ENCODE data around the gene ZBTB39.
"Not testable (repeated sequence)": the region's sequence is repeated elsewhere in the genome, so short reads cannot be mapped to it uniquely, and the experiment has no call there.

Gene ZBTB39

DNA sequence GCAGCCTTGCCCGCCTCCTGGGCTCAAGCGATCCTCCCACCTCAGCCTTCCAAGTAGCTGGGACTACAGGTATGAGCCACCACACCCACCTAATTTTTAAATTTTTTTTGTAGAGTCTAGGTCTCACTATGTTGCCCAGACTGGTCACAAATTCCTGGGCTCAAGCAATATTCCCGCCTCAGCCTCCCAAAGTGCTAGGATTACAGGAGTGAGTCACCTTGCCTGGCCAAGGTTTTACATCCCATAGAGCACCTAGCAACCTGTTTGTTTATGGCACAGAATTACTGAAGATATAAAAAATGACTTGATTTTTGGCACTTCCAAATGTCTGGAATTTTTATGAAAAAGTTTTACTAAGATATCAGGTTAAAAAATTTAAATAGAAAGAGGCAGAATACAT lies 27.1 kb upstream of the ZBTB39 start:
- in situ Hi-C loops (cut with HindIII; ENCODE audit: low sequenced_read_pairs): no loop called here

GRCh38 chr12:57031789-57032188 lies 25.4 kb upstream of the ZBTB39 start:
- in situ Hi-C loops (cut with HindIII; ENCODE audit: low sequenced_read_pairs): no loop called here

DNA sequence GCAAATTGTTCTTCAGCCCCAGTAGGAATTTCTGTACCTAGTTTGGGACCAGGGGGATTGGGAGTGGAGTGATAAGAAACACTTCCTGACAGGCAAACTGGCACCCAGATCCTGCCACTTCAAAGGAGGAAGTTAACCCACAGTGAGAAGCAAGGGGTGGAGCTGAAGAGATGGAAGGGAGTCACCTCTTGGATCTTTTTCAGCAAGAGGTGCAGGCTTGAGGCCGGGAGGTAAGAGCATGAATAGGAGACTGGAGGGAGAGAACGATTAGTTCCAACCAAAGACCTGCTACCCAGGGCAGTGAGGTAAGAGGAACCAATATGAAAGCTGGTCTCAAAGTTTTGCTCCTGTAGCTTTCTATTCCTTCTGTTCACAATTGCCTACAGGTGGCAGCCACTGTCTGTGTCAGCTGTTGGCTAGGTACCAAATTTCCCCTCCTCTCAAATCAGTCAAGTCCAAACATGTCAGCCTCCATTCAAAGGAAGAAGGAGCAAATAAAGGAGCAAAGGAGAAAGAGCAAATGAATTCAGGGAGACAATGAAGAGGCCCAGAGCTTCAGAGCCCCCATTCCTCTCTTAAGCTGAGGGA lies 24.9 kb upstream of the ZBTB39 start:
- in situ Hi-C loops (cut with HindIII; ENCODE audit: low sequenced_read_pairs): no loop called here

DNA sequence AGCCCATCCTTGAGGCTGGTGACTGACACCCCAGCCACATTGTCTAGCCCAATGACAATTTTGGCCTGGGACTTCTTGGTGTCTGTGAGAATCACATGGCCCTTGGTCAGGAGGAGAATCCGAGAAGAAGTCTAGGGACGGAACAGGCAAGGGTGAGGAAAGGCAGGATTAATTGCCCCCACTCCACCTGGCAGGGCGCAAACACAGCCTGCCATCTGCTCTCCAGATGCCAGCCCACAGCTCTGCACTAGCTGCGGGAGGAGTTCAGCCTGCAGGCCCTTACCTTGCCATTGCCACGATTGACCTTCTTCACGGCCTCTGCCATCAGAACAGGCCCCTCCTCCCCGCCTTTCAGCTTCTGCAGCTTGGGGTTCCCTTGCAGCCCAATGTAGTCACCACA lies 23.1 kb upstream of the ZBTB39 start:
- in situ Hi-C loops (cut with HindIII; ENCODE audit: low sequenced_read_pairs): no loop called here

DNA sequence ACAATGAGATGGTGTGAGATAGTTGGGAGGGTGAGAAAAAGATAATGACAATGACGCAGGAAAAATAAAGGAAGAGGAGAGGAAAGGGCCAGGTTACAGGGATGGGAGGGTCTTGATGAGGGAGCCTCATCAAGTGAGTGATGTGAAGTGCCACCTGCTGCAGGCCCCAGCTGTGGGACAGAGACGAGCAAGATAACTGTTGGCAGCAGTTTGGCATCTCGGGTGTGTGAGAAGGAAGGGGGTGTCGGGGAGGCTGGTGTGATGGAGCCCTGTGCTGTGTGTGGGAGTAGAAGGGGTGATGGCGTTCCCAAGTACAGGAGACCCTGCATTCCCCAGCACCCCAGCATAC lies 21.4 kb upstream of the ZBTB39 start:
- in situ Hi-C loops (cut with HindIII; ENCODE audit: low sequenced_read_pairs): no loop called here

- in situ Hi-C loops (cut with HindIII; ENCODE audit: low sequenced_read_pairs): no loop called here
Observed at GRCh38 chr12:57027011-57027804, 20.9 kb upstream of the ZBTB39 start.

- in situ Hi-C loops (cut with HindIII; ENCODE audit: low sequenced_read_pairs): no loop called here
Observed at GRCh38 chr12:57025196-57025595, 18.9 kb upstream of the ZBTB39 start.

- in situ Hi-C loops (cut with HindIII; ENCODE audit: low sequenced_read_pairs): not testable (repeated sequence)
Observed at GRCh38 chr12:57022324-57022723, 16.0 kb upstream of the ZBTB39 start.

DNA sequence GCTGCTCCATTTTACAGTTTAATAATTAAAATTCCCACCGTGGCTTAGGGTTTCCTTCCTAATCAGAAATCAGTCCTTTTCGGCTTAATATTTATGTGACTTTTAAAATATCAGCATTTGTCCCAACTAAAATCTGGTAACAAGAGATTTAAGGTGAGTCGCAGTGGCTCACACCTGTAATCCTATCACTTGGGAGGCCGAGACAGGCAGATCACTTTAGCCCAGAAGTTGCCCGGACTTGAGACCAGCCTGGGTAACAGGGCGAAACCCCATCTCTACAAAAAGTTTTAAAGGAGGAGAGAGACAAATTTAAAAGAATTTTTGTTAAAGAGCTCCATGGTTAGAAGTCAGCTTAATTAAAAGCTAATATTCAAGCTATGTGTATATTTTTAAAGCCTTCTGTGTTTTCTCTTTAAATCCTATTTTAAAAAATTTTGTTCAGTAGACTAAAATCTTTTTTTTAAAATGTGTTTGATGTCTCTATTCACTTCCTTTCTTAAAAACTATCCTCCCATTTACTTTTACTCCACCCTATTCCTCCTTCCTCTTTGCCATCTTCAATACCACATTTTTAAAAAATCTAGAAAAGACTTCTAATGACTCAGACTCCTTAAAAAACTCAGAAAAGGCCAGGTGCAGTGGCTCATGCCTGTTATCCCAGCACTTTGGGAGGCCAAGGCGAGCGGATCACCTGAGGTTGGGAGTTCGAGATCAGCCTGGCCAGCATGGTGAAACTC lies 13.8 kb upstream of the ZBTB39 start:
- in situ Hi-C loops (cut with HindIII; ENCODE audit: low sequenced_read_pairs): no loop called here

- in situ Hi-C loops (cut with HindIII; ENCODE audit: low sequenced_read_pairs): no loop called here
Observed at GRCh38 chr12:57018906-57019305, 12.6 kb upstream of the ZBTB39 start.

- in situ Hi-C loops (cut with HindIII; ENCODE audit: low sequenced_read_pairs): not testable (repeated sequence)
Observed at GRCh38 chr12:57018353-57018752, 12.0 kb upstream of the ZBTB39 start.

GRCh38 chr12:57016348-57016747 lies 10.0 kb upstream of the ZBTB39 start, which contains the start of gene TAC3:
TSS of gene TAC3 (minus strand) at chr12:57016529. CDS start at chr12:57015797, 732 bp downstream.
- in situ Hi-C loops (cut with HindIII; ENCODE audit: low sequenced_read_pairs): no loop called here

DNA sequence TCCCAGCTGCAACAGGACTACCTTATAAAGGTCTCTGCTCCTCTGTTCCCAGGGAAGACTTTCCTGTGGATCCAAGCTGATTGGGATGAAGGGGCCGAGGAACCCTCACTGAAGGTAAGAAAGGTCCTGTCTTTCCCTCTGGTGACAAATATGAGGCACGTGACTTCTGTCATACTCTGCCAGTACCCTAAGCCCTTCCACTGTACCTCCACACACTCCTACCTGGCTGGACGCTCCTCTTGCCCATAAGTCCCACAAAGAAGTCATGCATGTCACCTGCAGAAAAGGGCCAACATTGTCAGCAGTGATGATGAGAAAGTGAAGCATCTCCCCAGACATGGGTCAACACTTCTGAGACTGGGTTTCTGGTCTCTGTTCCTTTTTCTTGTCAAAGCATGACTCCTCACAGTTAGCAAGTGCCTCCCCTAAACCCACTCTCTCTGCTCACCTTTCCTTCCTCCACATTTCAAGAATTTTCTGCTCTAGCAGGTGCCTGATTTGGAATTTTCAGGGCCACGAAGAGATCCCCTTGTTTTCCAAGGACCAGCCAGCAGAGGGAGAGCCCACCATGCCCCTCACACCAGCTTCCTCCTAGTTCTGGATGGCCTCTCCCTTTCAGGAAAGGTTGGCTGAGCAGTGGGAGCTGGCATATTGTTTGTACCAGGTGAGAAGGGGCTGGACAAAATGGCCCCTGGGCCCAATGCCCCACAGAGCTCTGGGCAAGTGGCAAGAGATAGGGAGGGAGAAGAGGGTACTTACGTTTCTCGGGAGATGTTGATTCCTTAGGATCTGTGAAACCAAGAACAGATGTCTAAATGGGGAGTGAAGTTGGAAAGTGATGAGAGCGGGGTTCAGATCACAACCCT lies 6.5 kb upstream of the ZBTB39 start:
- in situ Hi-C loops (cut with HindIII; ENCODE audit: low sequenced_read_pairs): no loop called here

- in situ Hi-C loops (cut with HindIII; ENCODE audit: low sequenced_read_pairs): no loop called here
Observed at GRCh38 chr12:57011438-57012424, 5.4 kb upstream of the ZBTB39 start.

DNA sequence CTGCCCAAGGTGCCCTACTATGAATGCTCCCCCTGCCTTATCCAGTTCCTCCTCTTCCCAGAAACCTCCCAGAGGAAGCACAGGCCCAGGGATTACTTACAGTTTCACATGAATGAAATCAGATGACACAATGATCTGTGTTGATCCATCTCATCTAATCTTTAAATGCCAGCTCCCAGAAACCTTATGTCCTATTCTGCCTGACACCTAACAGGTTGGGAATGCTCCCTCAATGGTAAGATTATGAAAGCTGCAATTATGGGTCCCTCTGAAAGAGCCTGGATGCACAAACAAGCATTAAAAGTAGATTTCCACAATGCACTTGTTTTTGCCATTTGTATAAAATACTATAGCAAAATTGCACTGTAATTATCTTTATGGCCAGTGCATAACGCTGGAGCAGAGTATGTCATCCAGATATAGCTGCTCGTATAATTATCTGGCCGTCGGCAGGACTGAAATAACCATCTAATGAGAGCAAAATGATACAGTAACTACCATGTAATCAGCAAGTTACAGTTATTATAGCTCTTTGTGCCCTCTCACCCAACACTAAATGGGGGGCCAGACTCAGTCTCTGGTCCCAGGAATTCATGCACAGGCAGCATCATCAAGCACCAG lies 4.4 kb upstream of the ZBTB39 start:
- in situ Hi-C loops (cut with HindIII; ENCODE audit: low sequenced_read_pairs): no loop called here

GRCh38 chr12:57009949-57010626 lies 3.7 kb upstream of the ZBTB39 start:
- in situ Hi-C loops (cut with HindIII; ENCODE audit: low sequenced_read_pairs): no loop called here

- in situ Hi-C loops (cut with HindIII; ENCODE audit: low sequenced_read_pairs): no loop called here
Observed at GRCh38 chr12:57008178-57008577, 1.8 kb upstream of the ZBTB39 start.

- in situ Hi-C loops (cut with HindIII; ENCODE audit: low sequenced_read_pairs): no loop called here
Observed at GRCh38 chr12:57006809-57007475, 596 bp upstream of the ZBTB39 start.
